MG63 (cell line): ENCODE results near the gene PRKN. TPM values are rescaled to one million over a fixed set of nuclear protein-coding genes. Genes with fewer than 3 reads are reported as not detected.
"Not testable (repeated sequence)": the region's sequence is repeated elsewhere in the genome, so short reads cannot be mapped to it uniquely, and the experiment has no call there.

ENCODE experiments used
- DNase-seq: peaks from one replicate; pipeline ENCODE4 v3.0.0-alpha.2; 2020
- H3K27me3 ChIP-seq: fragments of 250-450 bp; sonication (Bioruptor Pico); 2 replicates; pipeline ENCODE4 v1.5.1; 2020; ENCODE audit warnings: mild to moderate bottlenecking, moderate library complexity
- H3K36me3 ChIP-seq: fragments of 250-450 bp; sonication (Bioruptor Pico); 2 replicates; pipeline ENCODE4 v1.5.1; 2020; ENCODE audit warnings: mild to moderate bottlenecking, moderate library complexity
- H3K4me3 ChIP-seq: fragments of 250-450 bp; sonication (Bioruptor Pico); 2 replicates; pipeline ENCODE4 v1.5.1; 2020; ENCODE audit warnings: mild to moderate bottlenecking, moderate library complexity
- H3K9me3 ChIP-seq: fragments of 250-450 bp; sonication (Bioruptor Pico); 2 replicates; pipeline ENCODE4 v1.5.1; 2020; ENCODE audit warnings: mild to moderate bottlenecking, moderate library complexity
- total RNA-seq: library from RNA; depleted of rRNA; stranded (reverse); fragments of >200 nt; shearing (Covaris generic); gene quantifications from 2 replicates; pipeline ENCODE4 v1.2.3, GENCODE V29; 2014; ENCODE audit warnings: low replicate concordance

PRKN gene
- total RNA-seq, 1 experiment from 2014 or later, result not detected

GRCh38 chr6:161828355-161828754, 899.2 kb downstream of the PRKN start:
- no peaks in the 10 kb centered on the region for H3K27me3 ChIP-seq
- H3K9me3 ChIP-seq, result no peaks in the 10 kb centered on the region
- no peak overlapping the region for H3K4me3 ChIP-seq
- no peaks in the 10 kb centered on the region for H3K36me3 ChIP-seq
- no peak for DNase-seq

- Histone ChIP-seq H3K36me3 (no peaks in the 10 kb centered on the region), H3K9me3 (no peaks in the 10 kb centered on the region), H3K4me3 (no peak overlapping the region)
These were observed 901.1 kb downstream of the PRKN start for GRCh38 chr6:161826512-161826911.

GRCh38 chr6:161822204-161822603, 905.4 kb downstream of the PRKN start:
- not testable (repeated sequence) for DNase-seq, H3K27me3 ChIP-seq, H3K9me3 ChIP-seq, H3K4me3 ChIP-seq, H3K36me3 ChIP-seq

More at GRCh38 chr6:161826512-161826911, 901.1 kb downstream of the PRKN start:
- DNase-seq, result no peak
- no peaks in the 10 kb centered on the region for H3K27me3 ChIP-seq

GRCh38 chr6:161817881-161818280, 909.7 kb downstream of the PRKN start:
- no peaks in the 10 kb centered on the region for H3K27me3 ChIP-seq
- no peaks in the 10 kb centered on the region for H3K9me3 ChIP-seq
- no peak for DNase-seq
- H3K36me3 ChIP-seq, result no peaks in the 10 kb centered on the region
- H3K4me3 ChIP-seq, result no peak overlapping the region

- DNase-seq, result no peak
- 0 out of 2 replicates have a peak, but pooled peaks cover 3% of the 10 kb centered on the region for H3K9me3 ChIP-seq
- no peak overlapping the region for H3K4me3 ChIP-seq
- H3K36me3 ChIP-seq, result no peaks in the 10 kb centered on the region
- no peaks in the 10 kb centered on the region for H3K27me3 ChIP-seq
These were observed 911.6 kb downstream of the PRKN start for GRCh38 chr6:161815965-161816364.

- DNase-seq, result no peak
- Histone ChIP-seq H3K36me3 (no peaks in the 10 kb centered on the region), H3K4me3 (no peak overlapping the region), H3K9me3 (0 out of 2 replicates have a peak, but pooled peaks cover 3% of the 10 kb centered on the region), H3K27me3 (no peaks in the 10 kb centered on the region)
These were observed 914.4 kb downstream of the PRKN start for GRCh38 chr6:161813156-161813555.

- no peak for DNase-seq
- Histone ChIP-seq H3K4me3 (no peak overlapping the region), H3K36me3 (no peaks in the 10 kb centered on the region), H3K27me3 (no peaks in the 10 kb centered on the region), H3K9me3 (0 out of 2 replicates have a peak, but pooled peaks cover 3% of the 10 kb centered on the region)
These were observed 917.6 kb downstream of the PRKN start for GRCh38 chr6:161809971-161810370.

GRCh38 chr6:161804838-161805237, 922.7 kb downstream of the PRKN start:
- Histone ChIP-seq H3K36me3 (no peaks in the 10 kb centered on the region), H3K27me3 (no peaks in the 10 kb centered on the region), H3K4me3 (no peak overlapping the region), H3K9me3 (no peaks in the 10 kb centered on the region)
- DNase-seq, result no peak

GRCh38 chr6:161803131-161803530, 924.4 kb downstream of the PRKN start:
- Histone ChIP-seq H3K9me3 (no peaks in the 10 kb centered on the region), H3K27me3 (no peaks in the 10 kb centered on the region), H3K36me3 (no peaks in the 10 kb centered on the region), H3K4me3 (no peak overlapping the region)
- no peak for DNase-seq

GRCh38 chr6:161802231-161802630, 925.3 kb downstream of the PRKN start:
- no peak overlapping the region for H3K4me3 ChIP-seq
- no peaks in the 10 kb centered on the region for H3K36me3 ChIP-seq
- H3K9me3 ChIP-seq, result no peaks in the 10 kb centered on the region
- H3K27me3 ChIP-seq, result no peaks in the 10 kb centered on the region
- no peak for DNase-seq

- H3K27me3 ChIP-seq, result no peaks in the 10 kb centered on the region
- H3K36me3 ChIP-seq, result no peaks in the 10 kb centered on the region
- no peak for DNase-seq
- no peak overlapping the region for H3K4me3 ChIP-seq
- H3K9me3 ChIP-seq, result no peaks in the 10 kb centered on the region
These were observed 928.6 kb downstream of the PRKN start for GRCh38 chr6:161798844-161799394.

GRCh38 chr6:161796681-161797080, 930.9 kb downstream of the PRKN start:
- no peaks in the 10 kb centered on the region for H3K27me3 ChIP-seq
- DNase-seq, result no peak

GRCh38 chr6:161792851-161793493, 934.6 kb downstream of the PRKN start:
- H3K36me3 ChIP-seq, result no peaks in the 10 kb centered on the region
- DNase-seq, result no peak
- H3K9me3 ChIP-seq, result no peaks in the 10 kb centered on the region
- no peaks in the 10 kb centered on the region for H3K27me3 ChIP-seq
- no peak overlapping the region for H3K4me3 ChIP-seq

More at GRCh38 chr6:161796681-161797080, 930.9 kb downstream of the PRKN start:
- Histone ChIP-seq H3K4me3 (no peak overlapping the region), H3K36me3 (no peaks in the 10 kb centered on the region), H3K9me3 (no peaks in the 10 kb centered on the region)

GRCh38 chr6:161788531-161788930, 939.0 kb downstream of the PRKN start:
- DNase-seq, result no peak
- no peaks in the 10 kb centered on the region for H3K36me3 ChIP-seq
- peaks cover 2% of the 10 kb centered on the region; the same call in 1 of the 2 replicates for H3K27me3 ChIP-seq
- H3K9me3 ChIP-seq, result no peaks in the 10 kb centered on the region
- no peak overlapping the region for H3K4me3 ChIP-seq

- H3K4me3 ChIP-seq, result no peak overlapping the region
- no peak for DNase-seq
- no peaks in the 10 kb centered on the region for H3K36me3 ChIP-seq
- H3K27me3 ChIP-seq, result no peaks in the 10 kb centered on the region
- no peaks in the 10 kb centered on the region for H3K9me3 ChIP-seq
These were observed 955.4 kb downstream of the PRKN start for GRCh38 chr6:161772176-161772575.

- no peaks in the 10 kb centered on the region for H3K9me3 ChIP-seq
- H3K36me3 ChIP-seq, result no peaks in the 10 kb centered on the region
- H3K27me3 ChIP-seq, result no peaks in the 10 kb centered on the region
- no peak overlapping the region for H3K4me3 ChIP-seq
- DNase-seq, result no peak
These were observed 965.6 kb downstream of the PRKN start for GRCh38 chr6:161761966-161762365.

- no peaks in the 10 kb centered on the region for H3K27me3 ChIP-seq
- H3K36me3 ChIP-seq, result no peaks in the 10 kb centered on the region
- no peaks in the 10 kb centered on the region for H3K9me3 ChIP-seq
- no peak for DNase-seq
- no peak overlapping the region for H3K4me3 ChIP-seq
These were observed 972.5 kb downstream of the PRKN start for GRCh38 chr6:161755080-161755479.

GRCh38 chr6:161750686-161751085, 976.9 kb downstream of the PRKN start:
- H3K36me3 ChIP-seq, result no peaks in the 10 kb centered on the region
- no peak overlapping the region for H3K4me3 ChIP-seq
- DNase-seq, result no peak
- H3K27me3 ChIP-seq, result no peaks in the 10 kb centered on the region
- no peaks in the 10 kb centered on the region for H3K9me3 ChIP-seq
